HG02973 (cell line): ENCODE measurements around the gene RUSC2.
"Not testable (repeated sequence)": the region's sequence is repeated elsewhere in the genome, so short reads cannot be mapped to it uniquely, and the experiment has no call there.

Experiments used
- ATAC-seq: cut with Tn5 transposase; IDR thresholded peaks from one replicate; pipeline ENCODE4 v1.9.1; 2021; ENCODE audit warnings: moderate library complexity; ENCODE audit not compliant: unreplicated experiment

The RUSC2 gene, protein sequence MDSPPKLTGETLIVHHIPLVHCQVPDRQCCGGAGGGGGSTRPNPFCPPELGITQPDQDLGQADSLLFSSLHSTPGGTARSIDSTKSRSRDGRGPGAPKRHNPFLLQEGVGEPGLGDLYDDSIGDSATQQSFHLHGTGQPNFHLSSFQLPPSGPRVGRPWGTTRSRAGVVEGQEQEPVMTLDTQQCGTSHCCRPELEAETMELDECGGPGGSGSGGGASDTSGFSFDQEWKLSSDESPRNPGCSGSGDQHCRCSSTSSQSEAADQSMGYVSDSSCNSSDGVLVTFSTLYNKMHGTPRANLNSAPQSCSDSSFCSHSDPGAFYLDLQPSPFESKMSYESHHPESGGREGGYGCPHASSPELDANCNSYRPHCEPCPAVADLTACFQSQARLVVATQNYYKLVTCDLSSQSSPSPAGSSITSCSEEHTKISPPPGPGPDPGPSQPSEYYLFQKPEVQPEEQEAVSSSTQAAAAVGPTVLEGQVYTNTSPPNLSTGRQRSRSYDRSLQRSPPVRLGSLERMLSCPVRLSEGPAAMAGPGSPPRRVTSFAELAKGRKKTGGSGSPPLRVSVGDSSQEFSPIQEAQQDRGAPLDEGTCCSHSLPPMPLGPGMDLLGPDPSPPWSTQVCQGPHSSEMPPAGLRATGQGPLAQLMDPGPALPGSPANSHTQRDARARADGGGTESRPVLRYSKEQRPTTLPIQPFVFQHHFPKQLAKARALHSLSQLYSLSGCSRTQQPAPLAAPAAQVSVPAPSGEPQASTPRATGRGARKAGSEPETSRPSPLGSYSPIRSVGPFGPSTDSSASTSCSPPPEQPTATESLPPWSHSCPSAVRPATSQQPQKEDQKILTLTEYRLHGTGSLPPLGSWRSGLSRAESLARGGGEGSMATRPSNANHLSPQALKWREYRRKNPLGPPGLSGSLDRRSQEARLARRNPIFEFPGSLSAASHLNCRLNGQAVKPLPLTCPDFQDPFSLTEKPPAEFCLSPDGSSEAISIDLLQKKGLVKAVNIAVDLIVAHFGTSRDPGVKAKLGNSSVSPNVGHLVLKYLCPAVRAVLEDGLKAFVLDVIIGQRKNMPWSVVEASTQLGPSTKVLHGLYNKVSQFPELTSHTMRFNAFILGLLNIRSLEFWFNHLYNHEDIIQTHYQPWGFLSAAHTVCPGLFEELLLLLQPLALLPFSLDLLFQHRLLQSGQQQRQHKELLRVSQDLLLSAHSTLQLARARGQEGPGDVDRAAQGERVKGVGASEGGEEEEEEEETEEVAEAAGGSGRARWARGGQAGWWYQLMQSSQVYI (N-terminal part only)

GRCh38 chr9:35489313-35490154 lies at the start of gene RUSC2:
Gene RUSC2 (plus strand): TSS chr9:35490111. CDS start chr9:35546522, 56,411 bp downstream.
- no peak for ATAC-seq

DNA sequence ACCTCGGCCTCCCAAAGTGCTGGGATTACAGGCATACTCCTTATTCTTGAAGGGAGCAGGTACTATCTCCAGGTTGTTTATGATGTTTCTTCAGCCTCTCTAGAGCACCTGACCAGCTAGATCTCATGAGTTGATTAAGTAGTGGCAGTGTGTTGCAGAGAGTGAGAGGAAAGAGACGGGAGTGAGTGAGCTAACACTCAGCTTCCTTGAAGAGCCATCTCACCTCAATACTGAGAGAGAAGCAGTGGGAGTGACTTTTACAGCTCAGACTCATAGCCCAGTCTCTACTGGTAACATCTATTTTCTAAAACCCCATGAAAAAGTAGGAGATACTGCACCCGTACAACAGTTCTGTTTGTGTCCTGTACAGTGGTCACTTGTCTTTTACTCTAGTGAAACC lies 43.9 kb upstream of the RUSC2 start:
- ATAC-seq = no peak

- ATAC-seq = no peak
Observed at GRCh38 chr9:35448496-35448895, 41.4 kb upstream of the RUSC2 start.

- ATAC-seq = no peak
Observed at GRCh38 chr9:35452481-35452880, 37.4 kb upstream of the RUSC2 start.

DNA sequence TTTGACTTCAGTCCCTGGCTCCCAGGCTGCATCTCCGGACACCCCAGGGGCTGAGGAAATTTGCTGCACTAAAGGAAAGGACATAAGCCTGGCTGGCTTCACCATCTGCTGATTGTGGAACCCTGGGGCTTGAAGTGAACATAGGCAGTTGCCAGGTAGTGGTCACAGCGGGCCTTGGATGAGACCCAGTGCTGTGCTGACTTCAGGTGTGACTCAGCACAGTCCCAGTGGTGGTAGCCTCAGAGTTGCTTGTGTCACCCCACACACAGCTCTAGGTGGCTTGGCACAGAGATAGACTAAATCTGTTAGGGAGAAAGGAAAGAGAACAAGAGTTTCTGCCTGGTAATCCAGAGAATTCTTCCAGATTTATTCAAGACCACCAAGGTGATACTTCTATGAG lies 36.1 kb upstream of the RUSC2 start:
- no peak for ATAC-seq

- no peak for ATAC-seq
Observed at GRCh38 chr9:35464141-35465025, 25.5 kb upstream of the RUSC2 start.

GRCh38 chr9:35470340-35470739 lies 19.6 kb upstream of the RUSC2 start:
- no peak for ATAC-seq

DNA sequence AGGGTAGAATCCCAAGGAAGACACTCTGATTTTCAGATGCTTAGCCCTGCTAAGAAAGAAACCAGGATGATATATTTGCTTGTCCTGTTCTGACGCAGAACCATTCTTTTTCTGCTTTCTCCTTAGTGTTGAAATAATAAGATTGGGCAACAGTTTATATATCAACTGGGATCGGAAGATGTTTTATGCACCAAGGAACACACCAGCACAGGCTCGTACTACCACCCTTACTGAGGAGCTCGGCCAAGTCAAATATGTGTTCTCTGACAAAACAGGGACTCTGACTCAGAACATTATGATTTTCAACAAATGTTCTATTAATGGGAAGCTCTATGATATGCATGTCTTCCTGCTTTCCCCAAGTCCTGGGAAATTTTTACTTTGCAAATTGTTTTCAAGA lies 19.0 kb upstream of the RUSC2 start:
- no peak for ATAC-seq

GRCh38 chr9:35476596-35476995 lies 13.3 kb upstream of the RUSC2 start:
- no peak for ATAC-seq

GRCh38 chr9:35477211-35477855 lies 12.6 kb upstream of the RUSC2 start:
- ATAC-seq = not testable (repeated sequence)

GRCh38 chr9:35478871-35479270 lies 11.0 kb upstream of the RUSC2 start:
- ATAC-seq = no peak

DNA sequence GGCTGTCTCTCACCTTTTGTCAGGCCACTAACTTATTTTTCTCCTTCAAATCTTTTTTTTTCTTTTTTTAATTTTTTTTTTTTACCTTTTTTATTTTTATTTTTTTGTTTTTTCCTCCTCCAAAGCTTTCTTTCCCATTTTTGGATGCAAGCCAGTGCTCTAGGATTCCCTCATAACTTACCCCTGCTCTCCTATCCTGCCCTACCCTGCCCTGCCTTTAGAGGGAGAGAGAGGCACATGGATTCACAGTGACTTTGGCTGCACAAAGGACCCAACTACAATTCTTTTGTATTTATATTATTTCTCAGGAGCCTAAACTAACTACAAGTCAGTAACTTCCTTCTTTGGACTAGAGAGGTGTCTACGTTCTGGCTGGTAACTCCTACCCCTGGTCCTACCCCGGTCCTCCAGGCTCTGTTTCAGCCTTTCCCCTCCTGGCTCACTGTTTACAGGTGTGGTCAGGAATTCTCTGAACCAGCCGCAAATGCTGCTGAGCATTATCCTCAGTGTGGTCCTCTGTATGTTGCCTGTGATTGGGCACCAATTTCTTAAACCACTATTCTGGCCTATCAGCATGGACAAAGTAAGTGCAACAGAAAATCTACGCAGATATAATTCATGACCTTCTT lies 8.4 kb upstream of the RUSC2 start:
- ATAC-seq = no peak

DNA sequence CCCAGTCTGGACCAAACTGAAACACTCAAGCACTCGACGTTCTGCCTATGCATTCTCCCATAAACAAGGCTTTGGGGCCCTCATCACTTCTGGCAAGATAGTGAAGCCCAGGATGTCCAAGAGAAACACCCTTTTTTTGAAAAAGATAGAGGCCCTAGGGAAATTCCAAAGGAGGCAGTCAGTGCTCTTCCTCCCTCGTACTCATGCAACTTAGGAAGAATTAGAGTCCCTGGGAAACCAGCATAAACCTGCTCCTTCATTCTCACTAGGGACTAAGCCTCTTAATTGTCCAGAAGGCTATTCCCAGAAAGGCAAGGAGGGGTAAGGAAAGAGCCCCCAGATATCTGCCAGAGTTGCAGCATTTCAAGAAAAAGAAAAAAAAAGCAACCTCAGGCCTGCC lies 7.8 kb upstream of the RUSC2 start:
- ATAC-seq = no peak

- ATAC-seq = no peak
Observed at GRCh38 chr9:35484406-35484805, 5.5 kb upstream of the RUSC2 start.

GRCh38 chr9:35487081-35487480 lies 2.8 kb upstream of the RUSC2 start:
- ATAC-seq = no peak

DNA sequence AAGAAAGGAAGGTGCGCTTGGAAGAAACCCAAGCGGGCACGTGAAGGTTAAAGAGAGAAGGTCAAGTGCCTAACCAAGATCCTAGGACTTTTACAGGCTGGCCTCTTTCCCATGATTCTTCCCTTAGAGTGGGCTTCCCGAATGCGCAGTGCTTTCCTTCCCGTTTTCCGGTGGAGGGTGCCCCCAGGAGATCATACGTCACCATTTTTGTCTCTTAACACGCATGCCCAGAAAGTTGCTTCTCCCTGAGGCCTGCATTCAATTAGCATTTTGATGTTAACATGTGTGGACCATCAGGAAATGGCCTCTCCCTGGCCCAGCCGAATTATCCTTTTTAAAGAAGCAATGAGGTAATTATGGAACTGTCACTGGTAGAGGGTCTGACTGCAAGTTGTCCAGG lies 1.9 kb upstream of the RUSC2 start:
- no peak for ATAC-seq

DNA sequence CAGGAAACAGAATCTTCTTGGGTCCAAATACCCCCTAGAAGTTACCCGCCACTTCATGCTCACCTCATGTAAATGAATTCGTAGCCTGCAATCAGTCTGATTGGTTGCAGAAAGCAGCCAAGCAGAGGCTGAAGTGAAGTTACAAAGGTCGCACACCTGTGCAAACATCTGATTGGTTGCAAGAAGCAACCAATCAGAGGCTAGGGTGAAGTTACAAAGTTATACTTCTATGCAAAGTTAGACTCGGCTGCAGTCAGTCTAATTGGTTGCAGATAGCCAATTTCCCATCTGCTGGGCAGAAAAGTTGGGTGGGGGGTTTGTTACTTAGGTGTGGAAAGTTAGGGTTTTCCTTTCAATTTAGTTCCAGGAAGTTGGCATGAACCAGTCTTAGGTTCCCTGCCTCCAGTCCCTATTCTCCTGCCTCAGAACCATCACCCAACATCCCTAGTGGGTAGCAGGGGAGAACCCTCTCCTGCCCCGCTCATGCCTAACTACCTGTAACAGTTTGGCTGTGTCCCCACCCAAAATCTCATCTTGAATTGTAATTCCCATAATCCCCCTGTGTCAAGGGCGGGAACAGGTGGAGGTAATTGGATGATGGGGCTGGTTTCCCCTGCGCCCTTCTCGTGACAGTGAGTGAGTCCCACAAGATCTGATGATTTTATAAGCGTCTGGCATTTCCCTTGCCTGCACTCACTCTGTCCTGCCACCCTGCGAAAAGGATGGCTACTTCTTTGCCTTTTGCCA lies 1.2 kb upstream of the RUSC2 start:
- no peak for ATAC-seq
